Measurements from ENCODE around the gene SEMG1.

Gene SEMG1

GRCh38 chr20:45206725-45207124 lies at the start of gene SEMG1:
TSS of gene SEMG1 (plus strand) at chr20:45207033. CDS start at chr20:45207054, 21 bp downstream.
- no peak for DNase-seq (ENCODE audit: low spot score)
- TF ChIP-seq CTCF (IDR thresholded peaks at IDR 0.05; ENCODE audit: extremely low read depth, missing control alignments) = no peak

- no peak for TF ChIP-seq CTCF (IDR thresholded peaks at IDR 0.05; ENCODE audit: extremely low read depth, missing control alignments)
- no peak for DNase-seq (ENCODE audit: low spot score)
Observed at GRCh38 chr20:45157962-45158361, 48.9 kb upstream of the SEMG1 start.

GRCh38 chr20:45163083-45163803 lies 43.6 kb upstream of the SEMG1 start:
- no peak for TF ChIP-seq CTCF (IDR thresholded peaks at IDR 0.05; ENCODE audit: extremely low read depth, missing control alignments)
- DNase-seq (ENCODE audit: low spot score) = no peak

GRCh38 chr20:45164906-45165305 lies 41.9 kb upstream of the SEMG1 start:
- TF ChIP-seq CTCF (IDR thresholded peaks at IDR 0.05; ENCODE audit: extremely low read depth, missing control alignments) = no peak
- DNase-seq (ENCODE audit: low spot score) = no peak

GRCh38 chr20:45173522-45173921 lies 33.3 kb upstream of the SEMG1 start:
- no peak for DNase-seq (ENCODE audit: low spot score)
- no peak for TF ChIP-seq CTCF (IDR thresholded peaks at IDR 0.05; ENCODE audit: extremely low read depth, missing control alignments)

- DNase-seq (ENCODE audit: low spot score) = no peak
- TF ChIP-seq CTCF (IDR thresholded peaks at IDR 0.05; ENCODE audit: extremely low read depth, missing control alignments) = no peak
Observed at GRCh38 chr20:45174434-45175364, 32.1 kb upstream of the SEMG1 start, which contains the start of gene PI3. TSS of gene PI3 (plus strand) at chr20:45174902. CDS start at chr20:45174923, 21 bp downstream.
